Activated B cell treated with CpG ODN at 0.5 μM for 24 hours (primary cell): ENCODE measurements around the gene CLRN1. TPM values are rescaled to one million over a fixed set of nuclear protein-coding genes. Genes with fewer than 3 reads are reported as not detected.

ENCODE experiments used
- ATAC-seq: fragments of 200-7000 bp; cut with Tn5 transposase; one replicate; pipeline ENCODE4 v1.10.0; 2021; ENCODE audit warnings: low read depth, mild to moderate bottlenecking, moderate library complexity
- CTCF ChIA-PET: fragments of 350-600 bp; sonication (Branson Sonifier 250); formaldehyde crosslinking; loops from one replicate; lab custom pipeline; 2021; ENCODE audit warnings: antibody characterized with exemption; lab: Charles Lee
- POLR2A ChIA-PET: fragments of 350-600 bp; sonication (Branson Sonifier 250); formaldehyde crosslinking; loops from one replicate; lab custom pipeline; 2021; ENCODE audit warnings: antibody characterized with exemption; lab: Charles Lee
- DNase-seq: peaks from one replicate; pipeline ENCODE4 v3.0.0; 2022
- H3K27ac Mint-ChIP-seq: one replicate; pipeline ENCODE4 v1.8.0; 2020; ENCODE audit warnings: mixed read lengths
- H3K27me3 Mint-ChIP-seq: one replicate; pipeline ENCODE4 v1.8.0; 2021; ENCODE audit warnings: mixed read lengths
- H3K36me3 Mint-ChIP-seq: one replicate; pipeline ENCODE4 v1.8.0; 2021; ENCODE audit warnings: low read depth, mixed read lengths
- H3K4me1 Mint-ChIP-seq: one replicate; pipeline ENCODE4 v1.8.0; 2021; ENCODE audit warnings: mixed read lengths
- H3K4me3 Mint-ChIP-seq: one replicate; pipeline ENCODE4 v1.8.0; 2020; ENCODE audit warnings: mild to moderate bottlenecking, mixed read lengths
- H3K9me3 Mint-ChIP-seq: one replicate; pipeline ENCODE4 v1.8.0; 2020; ENCODE audit warnings: mixed read lengths
- CTCF ChIP-seq: fragments of 200-600 bp; IDR thresholded peaks from one replicate; pipeline ENCODE4 v1.8.0; 2022; ENCODE audit warnings: antibody characterized with exemption, mild to moderate bottlenecking
- intact Hi-C: fragments of 100-400 bp; cut with micrococcal nuclease; formaldehyde crosslinking; loops from one replicate; pipeline ENCODE4 v1.15.1; 2024
- total RNA-seq: library from RNA; stranded (reverse); gene quantifications from 2 replicates; pipeline ENCODE4 v1.2.3, GENCODE V29; 2022

The CLRN1 gene
- not detected in 2 replicates for total RNA-seq

GRCh38 chr3:150972366-150973071 lies at the start of gene CLRN1:
Gene CLRN1 (minus strand): TSS chr3:150972727. CDS start chr3:150972708, 19 bp downstream.
- ChIA-PET CTCF (no interaction called here), POLR2A (no interaction called here)
- Mint-ChIP-seq H3K27ac (no peak within 1 kb of the TSS), H3K27me3 (peaks cover 4% of the 10 kb centered on the region), H3K4me1 (no peaks in the 10 kb centered on the region), H3K4me3 (no peak within 1 kb of the TSS), H3K9me3 (no peaks in the 10 kb centered on the region), H3K36me3 (no peaks in the 10 kb centered on the region)
- TF ChIP-seq CTCF = no peak
- ATAC-seq (no peak), DNase-seq (no peak)
- intact Hi-C loops = no loop called here

DNA sequence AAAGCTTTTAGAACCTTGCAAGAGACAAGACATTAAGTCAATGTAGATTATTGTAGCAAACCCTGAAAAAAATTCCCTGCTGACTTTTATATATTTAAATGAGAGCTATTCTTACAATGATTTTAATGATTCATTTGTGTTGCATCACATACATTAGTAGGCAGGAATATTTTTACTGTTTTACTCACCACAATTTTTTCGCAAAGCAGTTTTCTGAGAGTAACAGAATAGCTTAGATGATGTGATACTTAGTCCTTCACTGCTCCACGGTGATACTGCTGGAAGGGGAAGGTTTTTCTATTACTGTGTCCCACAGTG lies 43.9 kb upstream of the CLRN1 start:
- Mint-ChIP-seq H3K4me1 (no peaks in the 10 kb centered on the region), H3K27me3 (peaks cover 2% of the 10 kb centered on the region), H3K4me3 (no peak overlapping the region), H3K9me3 (no peaks in the 10 kb centered on the region), H3K36me3 (no peaks in the 10 kb centered on the region), H3K27ac (no peak overlapping the region)
- ChIA-PET CTCF (no interaction called here), POLR2A (no interaction called here)
- no peak for TF ChIP-seq CTCF
- ATAC-seq (no peak), DNase-seq (no peak)
- intact Hi-C loops = no loop called here

- ChIA-PET CTCF (no interaction called here), POLR2A (no interaction called here)
- Mint-ChIP-seq H3K27me3 (peaks cover 2% of the 10 kb centered on the region), H3K9me3 (no peaks in the 10 kb centered on the region), H3K27ac (no peak overlapping the region), H3K4me1 (no peaks in the 10 kb centered on the region), H3K36me3 (no peaks in the 10 kb centered on the region), H3K4me3 (no peak overlapping the region)
- no peak for ATAC-seq
- TF ChIP-seq CTCF = no peak
- DNase-seq = no peak
- intact Hi-C loops = no loop called here
Observed at GRCh38 chr3:151015767-151016477, 43.4 kb upstream of the CLRN1 start.

DNA sequence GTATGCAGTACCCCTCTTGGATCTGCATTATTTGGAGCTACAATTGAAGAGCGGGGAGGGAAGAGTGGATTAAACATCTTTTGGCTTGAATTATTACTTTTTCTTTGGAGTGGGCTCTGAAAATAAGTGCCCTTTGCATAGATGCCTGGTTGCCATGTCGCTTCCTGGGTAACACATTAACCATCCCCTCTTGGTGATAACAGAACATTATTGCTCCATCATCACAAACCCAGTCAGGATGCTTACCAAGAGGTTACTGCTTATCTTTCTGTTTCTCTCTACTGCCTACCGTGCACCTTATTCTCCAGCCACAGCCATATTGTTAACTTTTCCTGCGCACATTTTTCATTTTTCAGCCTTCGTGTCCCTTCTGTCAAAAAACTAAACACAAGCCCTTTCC lies 42.7 kb upstream of the CLRN1 start:
- H3K4me1 Mint-ChIP-seq = no peaks in the 10 kb centered on the region
- DNase-seq (no peak), ATAC-seq (no peak)
- H3K9me3 Mint-ChIP-seq = no peaks in the 10 kb centered on the region
- H3K27ac Mint-ChIP-seq = no peak overlapping the region
- CTCF ChIA-PET = no interaction called here
- no peak overlapping the region for H3K4me3 Mint-ChIP-seq
- peaks cover 2% of the 10 kb centered on the region for H3K27me3 Mint-ChIP-seq
- intact Hi-C loops = no loop called here
- no peak for TF ChIP-seq CTCF
- H3K36me3 Mint-ChIP-seq = no peaks in the 10 kb centered on the region
- POLR2A ChIA-PET = no interaction called here

DNA sequence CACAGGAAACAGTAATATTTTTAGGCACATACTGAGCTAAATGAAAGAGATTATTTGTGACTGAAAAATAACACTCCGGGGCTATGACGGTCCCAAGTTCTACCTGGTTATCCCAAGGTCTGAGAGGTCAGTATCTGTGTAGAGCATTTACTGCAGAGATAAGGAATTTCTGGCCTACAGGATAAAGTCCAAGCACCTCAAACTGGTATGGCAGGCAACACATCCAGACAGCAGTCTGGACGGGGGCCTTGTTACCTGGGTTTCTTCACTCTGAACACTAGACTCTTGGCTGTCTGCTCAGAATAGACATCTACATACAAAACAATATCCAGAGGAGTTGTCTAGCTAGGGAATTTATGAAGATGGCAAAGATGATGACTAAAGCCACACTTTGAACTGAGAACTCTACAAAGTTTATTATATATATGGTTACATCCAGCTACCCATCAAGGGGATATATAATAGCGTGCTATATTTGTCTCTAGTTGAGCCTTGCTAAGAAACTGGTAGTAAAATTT lies 42.0 kb upstream of the CLRN1 start:
- no peak overlapping the region for H3K27ac Mint-ChIP-seq
- CTCF ChIA-PET = no interaction called here

More for the DNA sequence above, 42.0 kb upstream of the CLRN1 start:
- POLR2A ChIA-PET = no interaction called here
- no peaks in the 10 kb centered on the region for H3K9me3 Mint-ChIP-seq
- no peak overlapping the region for H3K4me3 Mint-ChIP-seq
- TF ChIP-seq CTCF = no peak
- H3K27me3 Mint-ChIP-seq = peaks cover 2% of the 10 kb centered on the region
- no peak for DNase-seq
- ATAC-seq = no peak
- no peaks in the 10 kb centered on the region for H3K4me1 Mint-ChIP-seq
- H3K36me3 Mint-ChIP-seq = no peaks in the 10 kb centered on the region
- intact Hi-C loops = no loop called here
